Measurements from ENCODE around the gene HABP4.

The HABP4 gene

DNA sequence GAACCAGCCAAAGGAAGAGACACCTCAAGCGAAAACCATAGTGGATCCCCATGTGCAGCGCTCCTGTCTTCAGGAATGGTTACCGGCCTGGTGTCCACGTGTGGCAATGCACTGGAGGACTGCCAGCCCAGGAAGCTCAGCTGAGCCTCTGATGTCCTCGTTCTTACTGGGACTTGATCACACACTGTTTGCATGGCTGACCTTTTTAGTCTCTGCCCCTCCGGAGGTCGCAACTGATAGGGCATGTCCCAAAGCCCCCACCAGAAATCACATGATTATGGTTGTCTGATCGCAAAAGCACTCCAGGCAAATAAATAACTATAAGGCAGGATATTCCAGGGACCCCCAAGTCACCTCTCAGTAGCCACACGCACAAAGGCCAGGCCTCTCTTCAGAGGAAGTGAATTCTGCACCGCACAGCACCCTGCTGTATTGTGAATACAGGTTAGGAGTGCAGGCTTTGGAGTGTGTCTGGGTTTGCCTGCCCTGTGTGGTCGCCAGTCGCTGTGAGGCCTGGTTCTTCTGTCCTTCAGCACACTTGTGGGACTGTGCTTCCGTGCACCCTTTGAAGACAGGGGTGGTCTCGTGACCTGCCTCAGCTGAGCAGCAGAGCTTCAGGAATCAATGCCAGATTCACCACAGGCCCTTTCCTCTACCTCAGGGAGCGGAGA is 13.4 kb upstream of the HABP4 start:
- Histone ChIP-seq H3K4me1 (ENCODE audit: control insufficient read depth in 1 of 2, insufficient read depth in 1 of 2, low read depth in 1 of 2, low read length in 1 of 2) (no peaks in the 10 kb centered on the region), H3K27ac (no peak overlapping the region), H3K4me3 (ENCODE audit: low read depth in 1 of 2, low read length in 1 of 2) (no peak overlapping the region), H3K27me3 (no peaks in the 10 kb centered on the region), H3K36me3 (no peaks in the 10 kb centered on the region), H3K9me3 (no peaks in the 10 kb centered on the region)
- TF ChIP-seq, protein P1, sequence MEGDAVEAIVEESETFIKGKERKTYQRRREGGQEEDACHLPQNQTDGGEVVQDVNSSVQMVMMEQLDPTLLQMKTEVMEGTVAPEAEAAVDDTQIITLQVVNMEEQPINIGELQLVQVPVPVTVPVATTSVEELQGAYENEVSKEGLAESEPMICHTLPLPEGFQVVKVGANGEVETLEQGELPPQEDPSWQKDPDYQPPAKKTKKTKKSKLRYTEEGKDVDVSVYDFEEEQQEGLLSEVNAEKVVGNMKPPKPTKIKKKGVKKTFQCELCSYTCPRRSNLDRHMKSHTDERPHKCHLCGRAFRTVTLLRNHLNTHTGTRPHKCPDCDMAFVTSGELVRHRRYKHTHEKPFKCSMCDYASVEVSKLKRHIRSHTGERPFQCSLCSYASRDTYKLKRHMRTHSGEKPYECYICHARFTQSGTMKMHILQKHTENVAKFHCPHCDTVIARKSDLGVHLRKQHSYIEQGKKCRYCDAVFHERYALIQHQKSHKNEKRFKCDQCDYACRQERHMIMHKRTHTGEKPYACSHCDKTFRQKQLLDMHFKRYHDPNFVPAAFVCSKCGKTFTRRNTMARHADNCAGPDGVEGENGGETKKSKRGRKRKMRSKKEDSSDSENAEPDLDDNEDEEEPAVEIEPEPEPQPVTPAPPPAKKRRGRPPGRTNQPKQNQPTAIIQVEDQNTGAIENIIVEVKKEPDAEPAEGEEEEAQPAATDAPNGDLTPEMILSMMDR (IDR thresholded peaks at IDR 0.05) = no peak

DNA sequence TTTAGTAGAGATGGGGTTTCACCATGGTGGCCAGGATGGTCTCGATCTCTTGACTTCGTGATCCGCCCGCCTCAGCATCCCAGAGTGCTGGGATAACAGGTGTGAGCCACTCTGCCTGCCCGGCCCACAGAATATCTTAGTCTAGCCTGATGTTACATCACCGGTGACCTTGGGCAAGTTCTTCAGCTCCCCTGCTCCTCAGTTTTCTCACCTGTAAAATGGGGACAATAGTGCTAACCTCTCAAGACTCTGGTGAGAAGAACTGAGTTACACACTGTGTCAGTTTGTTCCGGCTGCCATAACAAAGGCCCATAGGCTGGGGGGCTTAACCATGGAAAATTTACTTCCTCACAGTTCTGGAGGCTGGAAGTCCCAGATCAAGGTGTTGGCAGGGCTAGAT is 12.5 kb upstream of the HABP4 start:
- TF ChIP-seq, protein P1 (IDR thresholded peaks at IDR 0.05) = no peak

DNA sequence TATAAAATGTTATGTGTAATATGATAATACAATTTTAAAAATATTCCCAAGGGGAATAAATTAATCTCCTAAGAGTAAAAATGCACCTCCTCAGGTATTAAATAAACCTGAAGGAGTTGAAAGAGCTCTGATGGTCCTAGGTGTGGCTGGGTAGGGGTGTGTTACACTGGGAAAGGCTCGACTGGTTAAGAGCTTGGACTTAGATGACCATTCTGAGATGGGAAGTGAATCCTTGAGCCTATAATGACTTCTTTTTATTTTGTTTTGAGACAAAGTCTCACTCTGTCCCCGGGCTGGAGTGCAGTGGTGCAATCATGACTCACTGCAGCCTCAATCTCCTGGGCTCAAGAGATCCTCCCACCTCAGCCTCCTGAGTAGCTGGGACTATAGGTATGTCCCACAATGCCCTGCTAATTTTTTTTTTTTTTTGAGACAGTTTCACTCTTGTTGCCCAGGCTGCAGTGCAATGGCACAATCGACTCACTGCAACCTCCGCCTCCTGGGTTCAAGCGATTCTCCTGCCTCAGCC is 9.2 kb upstream of the HABP4 start:
- Histone ChIP-seq H3K27ac (no peak overlapping the region), H3K36me3 (no peaks in the 10 kb centered on the region), H3K27me3 (peaks cover 5% of the 10 kb centered on the region), H3K4me3 (ENCODE audit: low read depth in 1 of 2, low read length in 1 of 2) (no peak overlapping the region), H3K4me1 (ENCODE audit: control insufficient read depth in 1 of 2, insufficient read depth in 1 of 2, low read depth in 1 of 2, low read length in 1 of 2) (no peaks in the 10 kb centered on the region), H3K9me3 (no peaks in the 10 kb centered on the region)
- TF ChIP-seq, protein P1 (IDR thresholded peaks at IDR 0.05) = no peak

More for the DNA sequence above, 12.5 kb upstream of the HABP4 start:
- Histone ChIP-seq H3K27ac (no peak overlapping the region), H3K4me3 (ENCODE audit: low read depth in 1 of 2, low read length in 1 of 2) (no peak overlapping the region), H3K27me3 (no peaks in the 10 kb centered on the region), H3K36me3 (no peaks in the 10 kb centered on the region), H3K4me1 (ENCODE audit: control insufficient read depth in 1 of 2, insufficient read depth in 1 of 2, low read depth in 1 of 2, low read length in 1 of 2) (no peaks in the 10 kb centered on the region), H3K9me3 (no peaks in the 10 kb centered on the region)

DNA sequence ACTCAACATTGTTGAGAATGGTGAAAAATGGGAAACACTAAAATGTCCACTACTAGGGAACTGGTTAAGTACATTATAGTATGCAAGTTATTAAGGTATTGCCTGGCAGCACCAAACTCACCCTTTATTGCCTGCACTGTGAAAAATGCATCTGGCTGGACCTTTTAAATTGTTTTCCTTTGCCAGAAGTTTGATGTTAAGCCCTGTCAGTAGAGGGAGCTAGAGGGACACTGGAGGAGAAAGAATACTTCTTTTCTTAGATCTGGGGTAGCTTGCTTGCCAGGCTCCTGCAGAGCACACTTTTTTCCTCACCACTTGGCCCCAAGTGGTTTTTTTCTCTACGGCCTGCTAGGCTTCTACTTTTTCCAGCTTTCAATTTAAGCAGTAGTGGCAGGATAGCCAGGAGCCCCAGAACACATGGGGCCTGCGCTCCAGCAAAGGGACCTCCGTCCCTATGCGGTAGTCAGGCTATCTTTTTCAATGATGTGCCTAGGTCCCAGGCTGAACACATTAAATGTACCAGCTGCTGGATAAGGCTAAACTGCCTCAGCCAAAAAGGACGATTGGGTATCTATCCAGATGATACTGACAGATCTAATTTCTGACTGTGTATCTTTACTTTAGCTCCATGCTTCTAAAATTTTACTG is 8.0 kb upstream of the HABP4 start:
- no peaks in the 10 kb centered on the region for H3K9me3 ChIP-seq
- no peaks in the 10 kb centered on the region for H3K36me3 ChIP-seq
- H3K27ac ChIP-seq = no peak overlapping the region
- TF ChIP-seq, protein P1 (IDR thresholded peaks at IDR 0.05) = peak; percentile 41
- H3K4me1 ChIP-seq (ENCODE audit: control insufficient read depth in 1 of 2, insufficient read depth in 1 of 2, low read depth in 1 of 2, low read length in 1 of 2) = no peaks in the 10 kb centered on the region
- peaks cover 16% of the 10 kb centered on the region for H3K27me3 ChIP-seq
- no peak overlapping the region for H3K4me3 ChIP-seq (ENCODE audit: low read depth in 1 of 2, low read length in 1 of 2)

DNA sequence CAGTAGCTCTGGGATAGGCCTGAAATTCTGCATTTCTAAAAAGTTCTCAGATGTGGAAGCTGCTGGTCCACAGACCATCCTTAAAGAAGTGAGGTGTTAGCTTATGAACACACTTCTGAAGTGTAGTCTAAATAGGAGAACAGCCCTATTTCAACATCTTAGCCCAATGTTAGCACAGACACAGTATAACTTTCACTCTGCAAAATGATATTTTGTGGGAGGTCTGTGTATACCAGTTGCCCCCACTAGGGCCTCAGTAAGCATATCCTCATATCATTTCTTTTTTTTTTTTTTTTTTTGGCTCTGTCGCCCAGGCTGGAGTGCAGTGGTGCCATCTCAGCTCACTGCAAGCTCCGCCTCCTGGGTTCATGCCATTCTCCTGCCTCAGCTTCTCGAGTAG is 7.5 kb upstream of the HABP4 start:
- no peaks in the 10 kb centered on the region for H3K9me3 ChIP-seq
- TF ChIP-seq, protein P1 (IDR thresholded peaks at IDR 0.05) = no peak
- H3K36me3 ChIP-seq = no peaks in the 10 kb centered on the region

More for the DNA sequence above, 7.5 kb upstream of the HABP4 start:
- Histone ChIP-seq H3K27ac (no peak overlapping the region), H3K27me3 (peaks cover 22% of the 10 kb centered on the region), H3K4me3 (ENCODE audit: low read depth in 1 of 2, low read length in 1 of 2) (no peak overlapping the region), H3K4me1 (ENCODE audit: control insufficient read depth in 1 of 2, insufficient read depth in 1 of 2, low read depth in 1 of 2, low read length in 1 of 2) (no peaks in the 10 kb centered on the region)
